Heart right ventricle (tissue), 16 donors: Measurements from ENCODE around the gene PACS2. TPM values are rescaled to one million over a fixed set of nuclear protein-coding genes. Genes with fewer than 3 reads are reported as not detected.

Experiments
- ATAC-seq, 8 donors: fragments of 200-7000 bp; cut with Tn5 transposase; one replicate each; pipeline ENCODE4 v1.9.1; 2020; ENCODE audit warnings: mild to moderate bottlenecking in 8 of 8, moderate library complexity in 8 of 8, moderate number of reproducible peaks in 1 of 8
- DNase-seq, 2 donors: peaks; one replicate each; pipeline ENCODE4 v3.0.0-alpha.2; 2020
- H3K27ac ChIP-seq, 10 donors: fragments of 200-600 bp; sonication (generic) in 2 of 10; one replicate each; pipeline versions ENCODE4 v1.5.0 to v1.8.0; 2020 to 2022; ENCODE audit warnings: mild to moderate bottlenecking in 3 of 10
- H3K27me3 ChIP-seq, 7 donors: fragments of 200-600 bp; one replicate each; pipeline ENCODE4 v1.8.0; 2021 to 2022; ENCODE audit warnings: mild to moderate bottlenecking in 2 of 7
- H3K36me3 ChIP-seq, 9 donors: fragments of 200-600 bp; sonication (generic) in 1 of 9; one replicate each; pipeline versions ENCODE4 v1.5.0 to v1.8.0; 2020 to 2022; ENCODE audit warnings: mild to moderate bottlenecking in 2 of 9
- H3K4me1 ChIP-seq, 9 donors: fragments of 200-600 bp; sonication (generic) in 1 of 9; one replicate each; pipeline versions ENCODE4 v1.5.0 to v1.8.0; 2020 to 2022; ENCODE audit warnings: mild to moderate bottlenecking in 4 of 9
- H3K4me3 ChIP-seq, 10 donors: fragments of 200-600 bp; sonication (generic) in 2 of 10; one replicate each; pipeline versions ENCODE4 v1.5.0 to v1.8.0; 2020 to 2022; ENCODE audit warnings: mild to moderate bottlenecking in 7 of 10, moderate library complexity in 2 of 10
- H3K9me3 ChIP-seq, 11 donors: fragments of 200-600 bp in 10 of 11; sonication (generic) in 2 of 11; one replicate each; pipeline versions ENCODE4 v1.5.0 to v1.8.0; 2013 to 2022; ENCODE audit warnings: mild to moderate bottlenecking in 2 of 11, control low read depth in 1 of 11, moderate library complexity in 1 of 11
- CTCF ChIP-seq, 9 donors: fragments of 200-600 bp; sonication (generic) in 2 of 9; IDR thresholded peaks; one replicate each; pipeline versions ENCODE4 v1.5.0 to v1.8.0; 2021 to 2022; ENCODE audit warnings: antibody characterized with exemption in 9 of 9, mild to moderate bottlenecking in 5 of 9, moderate library complexity in 1 of 9
- WGBS, 2 donors: extraction: QIAGEN DNeasy Blood & Tissue Kit; methylation state at CpG; one replicate each; pipeline ENCODE4 v1.1.7; 2013; ENCODE audit warnings: inconsistent platforms in 1 of 2; 5-methylcytosine and 5-hydroxymethylcytosine counted together
- intact Hi-C, 10 donors: fragments of 100-400 bp; cut with DNase I; formaldehyde crosslinking; loops; one replicate each; pipeline versions ENCODE4 v1.11.1 to v1.14.2; 2022
- polyA plus RNA-seq, 2 donors: library from polyadenylated mRNA; stranded (reverse); fragments of 200-250 nt; gene quantifications; one replicate each; pipeline ENCODE4 v1.2.3, GENCODE V29; 2013
- total RNA-seq, 10 donors: library from RNA; stranded (reverse); fragmentation: NEBNext Ultra II Directional in 3 of 10; extraction: Animal tissue kit (Norgen Biotek cat#: 25700) in 3 of 10; gene quantifications; one replicate each; pipeline versions ENCODE4 v1.2.1 to v1.2.4, GENCODE V29; 2021 to 2023
- donor health status: Arrhythmogenic right ventricular cardiomyopathy.
- donor health status: ischemic (EF 13 %, LVEDD 7.1; RV severe dilation, severe dysfunction).
- donor health status: healthy with polysubstance abuse.
- donor health status: DM: no; HTN: yes; CAD: no.
- donor health status: DM: no; HTN: no; CAD: no.
- donor health status: ischemic (EF 25% LVEDD 6.9; RV normal size, moderate dysfunction).
- donor health status: ischemic (EF 25% LVEDD 5.7; RV mildly dilated, moderate dysfunction).
- donor health status: healthy.
- donor health status: DM: yes; HTN: yes; CAD: no.
- donor health status: Ischemic cardiomyopathy.
- donor health status: ischemic (EF 35%, LVEDD 5.7; RV mildly dilated, moderate dysfunction).
- donor health status: nonischemic (EF 11% LVEDD 7.7; RV severe dilation, severe dysfunction).
- donor health status: DM: yes; HTN: yes; CAD: no.
- donor health status: PGD.
- donor health status: ischemic (EF 29% LVEDD 5.4; RV normal size, mild dysfunction).
- donor health status: nonischemic (EF 23%, LVEDD 6.1; RV moderate dilation, normal function).

Gene PACS2
- total and polyA plus RNA-seq, 12 donors, result 41.8 to 123 (median 54.6) TPM

GRCh38 chr14:105442834-105443233, 128.3 kb downstream of the PACS2 start:
- no peak for TF ChIP-seq CTCF (IDR thresholded peaks at IDR 0.05)
- H3K9me3 ChIP-seq, result no peaks in the 10 kb centered on the region
- peaks cover 0 to 6% (median under 1%) of the 10 kb centered on the region in 9 donors for H3K4me1 ChIP-seq
- H3K36me3 ChIP-seq, result peaks cover 0 to 58% (median 0%) of the 10 kb centered on the region in 9 donors
- DNase-seq (no peak), ATAC-seq (no peak)
- H3K27ac ChIP-seq, result no peak overlapping the region
- H3K27me3 ChIP-seq, result no peaks in the 10 kb centered on the region
- intact Hi-C loops, result loop anchor here in 5 of 10 donors (5.0 to 10.0 kb wide), 3 partner anchors 61 to 82 kb away; partner anchors contain the start of gene TMEM121 (in 2 of the 5)
- 86 to 87% methylated on average over 12 of the region's 12 CpGs for WGBS, 2 donors
- no peak overlapping the region for H3K4me3 ChIP-seq

- no peak for ATAC-seq
- WGBS, 2 donors, result 84 to 90% methylated on average over 17 of the region's 17 CpGs
- Histone ChIP-seq H3K27ac (no peak overlapping the region), H3K27me3 (no peaks in the 10 kb centered on the region), H3K4me1 (peaks cover 11 to 27% (median 18%) of the 10 kb centered on the region in 9 donors), H3K36me3 (peaks cover 0 to 50% (median 0%) of the 10 kb centered on the region in 9 donors), H3K9me3 (no peaks in the 10 kb centered on the region), H3K4me3 (no peak overlapping the region)
- no peak for DNase-seq
- TF ChIP-seq CTCF (IDR thresholded peaks at IDR 0.05), result no peak
- intact Hi-C loops, result loop anchor here in 7 of 10 donors (5.0 to 10.0 kb wide), 6 partner anchors 42 to 82 kb away; partner anchors contain the start of genes TMEM121 (in 3 of the 7) and CRIP1 (in 2 of the 7)
Measured at GRCh38 chr14:105444859-105445258, 130.3 kb downstream of the PACS2 start.

GRCh38 chr14:105445290-105445689, 130.7 kb downstream of the PACS2 start:
- Histone ChIP-seq H3K9me3 (no peaks in the 10 kb centered on the region), H3K36me3 (peaks cover 0 to 50% (median 2%) of the 10 kb centered on the region in 9 donors), H3K27ac (no peak overlapping the region), H3K27me3 (no peaks in the 10 kb centered on the region), H3K4me1 (peaks cover 11 to 30% (median 18%) of the 10 kb centered on the region in 9 donors), H3K4me3 (no peak overlapping the region)
- no peak for ATAC-seq
- intact Hi-C loops, result loop anchor here in 7 of 10 donors (5.0 to 10.0 kb wide), 5 partner anchors 42 to 82 kb away; partner anchors contain the start of genes TMEM121 (in 3 of the 7) and CRIP1 (in 2 of the 7)
- 88 to 90% methylated on average over 24 of the region's 24 CpGs for WGBS, 2 donors
- no peak for DNase-seq
- no peak for TF ChIP-seq CTCF (IDR thresholded peaks at IDR 0.05)

- peaks cover 0 to 50% (median 10%) of the 10 kb centered on the region in 9 donors for H3K36me3 ChIP-seq
- H3K4me1 ChIP-seq, result peaks cover 11 to 30% (median 18%) of the 10 kb centered on the region in 9 donors
- no peaks in the 10 kb centered on the region for H3K27me3 ChIP-seq
Measured at GRCh38 chr14:105445901-105446845, 131.6 kb downstream of the PACS2 start.

More at GRCh38 chr14:105445901-105446845, 131.6 kb downstream of the PACS2 start:
- DNase-seq, result no peak
- TF ChIP-seq CTCF (IDR thresholded peaks at IDR 0.05), result no peak
- Histone ChIP-seq H3K4me3 (no peak overlapping the region), H3K9me3 (no peaks in the 10 kb centered on the region), H3K27ac (no peak overlapping the region)
- ATAC-seq, result no peak
- intact Hi-C loops, result loop anchor here in 7 of 10 donors (5.0 to 10.0 kb wide), 5 partner anchors 41 to 81 kb away; partner anchors contain the start of genes TMEM121 (in 3 of the 7) and CRIP1 (in 2 of the 7)
- 86% methylated on average over 26 of the region's 26 CpGs for WGBS, 2 donors
